GM12878 (cell line): ENCODE data around the gene ZNF581. TPM values are rescaled to one million over a fixed set of nuclear protein-coding genes. Genes with fewer than 3 reads are reported as not detected.

Source experiments
- BRCA1 ChIP-seq: IDR thresholded peaks from 2 replicates; pipeline ENCODE4 v1.6.1; 2011; ENCODE audit warnings: low read depth, low read length, improper control_type of control experiment
- CBFB ChIP-seq: IDR thresholded peaks from 2 replicates; pipeline ENCODE4 v1.6.1; 2016; ENCODE audit warnings: antibody characterized with exemption, low read depth
- ESRRA ChIP-seq: IDR thresholded peaks from 2 replicates; pipeline ENCODE4 v1.6.1; 2012; ENCODE audit warnings: mild to moderate bottlenecking, low read length, improper control_type of control experiment
- HCFC1 ChIP-seq: fragments of 150-350 bp; IDR thresholded peaks from 2 replicates; pipeline ENCODE4 v1.6.1; 2014; ENCODE audit warnings: low read length
- HDAC6 ChIP-seq: fragments of 200-600 bp; sonication (generic); IDR thresholded peaks from one replicate; pipeline ENCODE4 v1.8.0; 2017; ENCODE audit warnings: antibody characterized with exemption; ENCODE audit not compliant: unreplicated experiment
- HDGF ChIP-seq: fragments of 450-650 bp; IDR thresholded peaks from 2 replicates; pipeline ENCODE4 v1.6.1; 2016; ENCODE audit warnings: antibody characterized with exemption
- IRF4 ChIP-seq: IDR thresholded peaks from 2 replicates; pipeline ENCODE4 v1.6.1; 2011; ENCODE audit warnings: low read depth, low read length
- KAT2A ChIP-seq: conservative IDR thresholded peaks from 2 replicates; pipeline ENCODE4 v1.6.1; 2011; ENCODE audit warnings: low read depth, low read length; ENCODE audit not compliant: control insufficient read depth
- KDM1A ChIP-seq: fragments of 200-600 bp; sonication (generic); IDR thresholded peaks from 2 replicates; pipeline ENCODE4 v1.6.1; 2016; ENCODE audit warnings: borderline replicate concordance
- POLR2AphosphoS5 ChIP-seq: IDR thresholded peaks from 2 replicates; pipeline ENCODE4 v1.6.1; 2011; ENCODE audit warnings: mild to moderate bottlenecking, low read length, inconsistent platforms
- POU2F2 ChIP-seq: IDR thresholded peaks from 3 replicates; pipeline ENCODE4 v1.6.1; 2011; ENCODE audit warnings: low read depth, mild to moderate bottlenecking, low read length, borderline replicate concordance
- RCOR1 ChIP-seq: conservative IDR thresholded peaks from 2 replicates; pipeline ENCODE4 v1.6.1; 2012; ENCODE audit warnings: low read depth, low read length, improper control_type of control experiment
- RUNX3 ChIP-seq: IDR thresholded peaks from 2 replicates; pipeline ENCODE4 v1.6.1; 2012; ENCODE audit warnings: low read length, inconsistent platforms
- SP1 ChIP-seq: IDR thresholded peaks from one replicate; pipeline ENCODE4 v1.6.1; 2011; ENCODE audit warnings: low read depth, low read length
- SPI1 ChIP-seq: IDR thresholded peaks from 2 replicates; pipeline ENCODE4 v1.6.1; 2011; ENCODE audit warnings: low read depth, mild to moderate bottlenecking, low read length, moderate library complexity, borderline replicate concordance; ENCODE audit not compliant: insufficient read depth
- SREBF1 ChIP-seq: IDR thresholded peaks from 2 replicates; pipeline ENCODE4 v1.6.1; 2012; ENCODE audit warnings: mild to moderate bottlenecking, low read length
- SRF ChIP-seq, 2 experiments: IDR thresholded peaks; 2 replicates each; pipeline ENCODE4 v1.6.1; 2011; ENCODE audit warnings: low read depth in 2 of 2, low read length in 2 of 2, mild to moderate bottlenecking in 1 of 2, moderate library complexity in 1 of 2
- STAT1 ChIP-seq: fragments of 450-650 bp; conservative IDR thresholded peaks from 2 replicates; pipeline ENCODE4 v1.6.1; 2014; ENCODE audit warnings: antibody characterized with exemption, mild to moderate bottlenecking
- WRNIP1 ChIP-seq: IDR thresholded peaks from 2 replicates; pipeline ENCODE4 v1.6.1; 2011; ENCODE audit warnings: low read depth, low read length, improper control_type of control experiment, borderline replicate concordance
- ZNF217 ChIP-seq: fragments of 450-650 bp; IDR thresholded peaks from 2 replicates; pipeline ENCODE4 v1.6.1; 2017; ENCODE audit warnings: antibody characterized with exemption, mild to moderate bottlenecking
- ZNF274 ChIP-seq: IDR thresholded peaks from one replicate; pipeline ENCODE4 v1.8.0; 2011; ENCODE audit not compliant: insufficient read length, insufficient read depth
- ZSCAN29 ChIP-seq: fragments of 450-650 bp; IDR thresholded peaks from 2 replicates; pipeline ENCODE4 v1.6.1; 2017; ENCODE audit warnings: mild to moderate bottlenecking, moderate library complexity
- polyA plus RNA-seq, 11 experiments: library from polyadenylated mRNA; depleted of rRNA in 4 of 11; unstranded in 6 of 11; stranded (reverse) in 5 of 11; fragments of >200 nt; fragmentation: Nextera tagmentation in 4 of 11; fragmentation: Illumina TruSeq in 1 of 11; extraction: Ambion mirVana in 4 of 11; extraction: Trizol in 1 of 11; gene quantifications; 1 replicate in 1 of 11; 2 replicates in 10 of 11; pipeline versions ENCODE4 v1.2.1 to v1.2.3, GENCODE V29; 2011 to 2016; ENCODE audit warnings: inconsistent platforms in 2 of 11, missing spikeins in 2 of 11, low read depth in 1 of 11
- total RNA-seq, 4 experiments: library from RNA; depleted of rRNA in 3 of 4; stranded (reverse); fragments of >200 nt in 3 of 4; fragmentation: Illumina TruSeq in 1 of 4; extraction: Trizol in 1 of 4; gene quantifications; 2 replicates each; pipeline versions ENCODE4 v1.2.1 to v1.2.3, GENCODE V29; 2013 to 2021
- TF ChIP-seq, protein P1 (sequence below), 3 experiments: IDR thresholded peaks in 2 of 3; conservative IDR thresholded peaks in 1 of 3; 2 replicates each; pipeline ENCODE4 v1.5.1; 2011; ENCODE audit warnings: low read depth in 3 of 3, low read length in 3 of 3, mild to moderate bottlenecking in 3 of 3, control low read depth in 2 of 3, moderate library complexity in 2 of 3, inconsistent platforms in 1 of 3, mixed read lengths in 1 of 3; ENCODE audit not compliant: control insufficient read depth in 2 of 3, insufficient read depth in 1 of 3; ENCODE audit errors: extremely low read depth in 1 of 3
- TF ChIP-seq, protein P2 (sequence below): IDR thresholded peaks from 2 replicates; pipeline ENCODE4 v1.6.1; 2011; ENCODE audit warnings: mild to moderate bottlenecking, low read depth, low read length, moderate library complexity; ENCODE audit not compliant: insufficient replicate concordance
- TF ChIP-seq, protein P3 (sequence below): fragments of 450-650 bp; IDR thresholded peaks from 2 replicates; pipeline ENCODE4 v1.6.1; 2017; ENCODE audit warnings: antibody characterized with exemption, mild to moderate bottlenecking, moderate library complexity

Gene ZNF581
- total and polyA plus RNA-seq, 10 of the 15 experiments (the other 5 are each of a cell fraction or from before 2014, with no cell fraction given): 4.7 to 45.4 (median 22.2) TPM

DNA sequence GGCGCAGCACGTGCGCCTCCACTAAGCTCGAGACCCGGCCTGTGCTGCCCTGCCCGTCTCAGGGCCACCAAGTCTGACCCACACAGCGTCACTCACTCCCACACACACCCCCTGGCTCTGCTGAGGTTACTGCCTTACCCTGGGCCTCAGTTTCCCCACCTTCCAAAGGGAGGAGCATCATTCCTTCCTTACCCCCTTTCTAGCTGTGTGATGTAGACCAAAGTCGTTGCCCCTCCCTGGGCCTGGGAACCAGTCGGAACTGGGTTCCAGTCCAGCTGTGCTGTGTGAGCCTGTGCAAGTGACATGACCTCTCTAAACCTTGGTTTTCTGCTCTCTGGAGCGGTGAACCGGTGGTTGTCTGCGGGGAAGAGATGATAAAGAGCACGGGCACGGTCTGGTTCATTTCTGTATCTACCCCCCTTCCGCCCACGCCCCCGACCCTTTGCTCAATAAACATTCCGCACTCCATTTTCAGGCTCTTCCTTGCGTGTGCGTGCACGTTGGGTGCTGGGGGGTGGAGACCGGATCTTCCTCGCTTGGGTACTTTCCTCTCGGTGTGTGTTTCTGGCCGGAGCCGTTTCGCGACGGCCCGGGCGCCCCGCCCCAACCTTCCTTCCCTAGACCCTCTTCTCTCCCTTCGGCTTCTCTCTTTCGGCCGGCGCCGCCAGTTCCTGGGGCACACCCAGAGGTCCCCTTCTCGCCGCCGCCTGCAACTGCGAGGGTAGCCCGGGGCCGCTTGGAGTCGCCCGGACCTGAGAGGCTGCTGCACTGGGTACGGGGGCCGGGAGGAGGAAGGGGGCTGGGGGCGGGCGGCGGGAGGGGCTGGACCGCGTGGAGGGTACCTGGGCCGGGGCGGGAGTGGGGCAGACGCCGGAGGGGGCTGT, at the start of gene ZNF581 (continued):
- TF ChIP-seq ZSCAN29: no peak
- TF ChIP-seq SREBF1: no peak
- no peak for TF ChIP-seq KDM1A
- peak; percentile 72; the same call in 1 of the 2 replicates for TF ChIP-seq STAT1
- TF ChIP-seq HCFC1: peak; percentile 78
- no peak for TF ChIP-seq BRCA1
- TF ChIP-seq, protein P1, sequence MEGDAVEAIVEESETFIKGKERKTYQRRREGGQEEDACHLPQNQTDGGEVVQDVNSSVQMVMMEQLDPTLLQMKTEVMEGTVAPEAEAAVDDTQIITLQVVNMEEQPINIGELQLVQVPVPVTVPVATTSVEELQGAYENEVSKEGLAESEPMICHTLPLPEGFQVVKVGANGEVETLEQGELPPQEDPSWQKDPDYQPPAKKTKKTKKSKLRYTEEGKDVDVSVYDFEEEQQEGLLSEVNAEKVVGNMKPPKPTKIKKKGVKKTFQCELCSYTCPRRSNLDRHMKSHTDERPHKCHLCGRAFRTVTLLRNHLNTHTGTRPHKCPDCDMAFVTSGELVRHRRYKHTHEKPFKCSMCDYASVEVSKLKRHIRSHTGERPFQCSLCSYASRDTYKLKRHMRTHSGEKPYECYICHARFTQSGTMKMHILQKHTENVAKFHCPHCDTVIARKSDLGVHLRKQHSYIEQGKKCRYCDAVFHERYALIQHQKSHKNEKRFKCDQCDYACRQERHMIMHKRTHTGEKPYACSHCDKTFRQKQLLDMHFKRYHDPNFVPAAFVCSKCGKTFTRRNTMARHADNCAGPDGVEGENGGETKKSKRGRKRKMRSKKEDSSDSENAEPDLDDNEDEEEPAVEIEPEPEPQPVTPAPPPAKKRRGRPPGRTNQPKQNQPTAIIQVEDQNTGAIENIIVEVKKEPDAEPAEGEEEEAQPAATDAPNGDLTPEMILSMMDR (IDR thresholded peaks at IDR 0.05 in 2 of 3, conservative IDR thresholded peaks at IDR 0.05 in 1 of 3; ENCODE audit: control insufficient read depth in 2 of 3, extremely low read depth in 1 of 3, insufficient read depth in 1 of 3, low read depth in 3 of 3, low read length in 3 of 3): no peak
- no peak for TF ChIP-seq HDAC6
- TF ChIP-seq, protein P2, sequence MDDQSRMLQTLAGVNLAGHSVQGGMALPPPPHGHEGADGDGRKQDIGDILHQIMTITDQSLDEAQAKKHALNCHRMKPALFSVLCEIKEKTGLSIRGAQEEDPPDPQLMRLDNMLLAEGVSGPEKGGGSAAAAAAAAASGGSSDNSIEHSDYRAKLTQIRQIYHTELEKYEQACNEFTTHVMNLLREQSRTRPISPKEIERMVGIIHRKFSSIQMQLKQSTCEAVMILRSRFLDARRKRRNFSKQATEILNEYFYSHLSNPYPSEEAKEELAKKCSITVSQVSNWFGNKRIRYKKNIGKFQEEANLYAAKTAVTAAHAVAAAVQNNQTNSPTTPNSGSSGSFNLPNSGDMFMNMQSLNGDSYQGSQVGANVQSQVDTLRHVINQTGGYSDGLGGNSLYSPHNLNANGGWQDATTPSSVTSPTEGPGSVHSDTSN: peak; percentile 30
- peak; percentile 51; the same call in 1 of the 2 replicates for TF ChIP-seq IRF4
- TF ChIP-seq, protein P3, sequence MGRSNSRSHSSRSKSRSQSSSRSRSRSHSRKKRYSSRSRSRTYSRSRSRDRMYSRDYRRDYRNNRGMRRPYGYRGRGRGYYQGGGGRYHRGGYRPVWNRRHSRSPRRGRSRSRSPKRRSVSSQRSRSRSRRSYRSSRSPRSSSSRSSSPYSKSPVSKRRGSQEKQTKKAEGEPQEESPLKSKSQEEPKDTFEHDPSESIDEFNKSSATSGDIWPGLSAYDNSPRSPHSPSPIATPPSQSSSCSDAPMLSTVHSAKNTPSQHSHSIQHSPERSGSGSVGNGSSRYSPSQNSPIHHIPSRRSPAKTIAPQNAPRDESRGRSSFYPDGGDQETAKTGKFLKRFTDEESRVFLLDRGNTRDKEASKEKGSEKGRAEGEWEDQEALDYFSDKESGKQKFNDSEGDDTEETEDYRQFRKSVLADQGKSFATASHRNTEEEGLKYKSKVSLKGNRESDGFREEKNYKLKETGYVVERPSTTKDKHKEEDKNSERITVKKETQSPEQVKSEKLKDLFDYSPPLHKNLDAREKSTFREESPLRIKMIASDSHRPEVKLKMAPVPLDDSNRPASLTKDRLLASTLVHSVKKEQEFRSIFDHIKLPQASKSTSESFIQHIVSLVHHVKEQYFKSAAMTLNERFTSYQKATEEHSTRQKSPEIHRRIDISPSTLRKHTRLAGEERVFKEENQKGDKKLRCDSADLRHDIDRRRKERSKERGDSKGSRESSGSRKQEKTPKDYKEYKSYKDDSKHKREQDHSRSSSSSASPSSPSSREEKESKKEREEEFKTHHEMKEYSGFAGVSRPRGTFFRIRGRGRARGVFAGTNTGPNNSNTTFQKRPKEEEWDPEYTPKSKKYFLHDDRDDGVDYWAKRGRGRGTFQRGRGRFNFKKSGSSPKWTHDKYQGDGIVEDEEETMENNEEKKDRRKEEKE: no peak
- TF ChIP-seq CBFB: 0 out of 2 replicates have a peak, but pooled peaks have one; percentile 54
- TF ChIP-seq RUNX3: peak; percentile 54
- no peak for TF ChIP-seq ZNF217
- TF ChIP-seq POU2F2: peak; percentile 84
- no peak for TF ChIP-seq SPI1
- TF ChIP-seq ZNF274: no peak
- TF ChIP-seq RCOR1: no peak
- peak in 1 of 2 experiments; percentile 79; a peak in 3 of 4 replicates for TF ChIP-seq SRF (IDR thresholded peaks at IDR 0.05; ENCODE audit: low read depth in 2 of 2, low read length in 2 of 2)
- 0 out of 2 replicates have a peak, but pooled peaks have one; percentile 45 for TF ChIP-seq WRNIP1
- TF ChIP-seq KAT2A: no peak
- peak; percentile 56 for TF ChIP-seq SP1
- TF ChIP-seq POLR2AphosphoS5: peak; percentile 81
- peak; percentile 50; the same call in 1 of the 2 replicates for TF ChIP-seq ESRRA
- TF ChIP-seq HDGF: peak; percentile 65; the same call in 1 of the 2 replicates
